Breast epithelium (tissue), 3 donors: ENCODE results near the gene QSER1.
"Not testable (repeated sequence)": the region's sequence is repeated elsewhere in the genome, so short reads cannot be mapped to it uniquely, and the experiment has no call there.

Experiments
- POLR2A ChIP-seq: fragments of 450-650 bp; IDR thresholded peaks from one replicate; pipeline ENCODE4 v1.6.1; 2016; ENCODE audit warnings: antibody characterized with exemption, mild to moderate bottlenecking, moderate library complexity
- TF ChIP-seq, protein P1 (sequence below), 3 donors: fragments of 450-650 bp; IDR thresholded peaks; one replicate each; pipeline ENCODE4 v1.5.1; 2016 to 2017; ENCODE audit warnings: antibody characterized with exemption in 3 of 3, mild to moderate bottlenecking in 3 of 3, moderate library complexity in 3 of 3

DNA sequence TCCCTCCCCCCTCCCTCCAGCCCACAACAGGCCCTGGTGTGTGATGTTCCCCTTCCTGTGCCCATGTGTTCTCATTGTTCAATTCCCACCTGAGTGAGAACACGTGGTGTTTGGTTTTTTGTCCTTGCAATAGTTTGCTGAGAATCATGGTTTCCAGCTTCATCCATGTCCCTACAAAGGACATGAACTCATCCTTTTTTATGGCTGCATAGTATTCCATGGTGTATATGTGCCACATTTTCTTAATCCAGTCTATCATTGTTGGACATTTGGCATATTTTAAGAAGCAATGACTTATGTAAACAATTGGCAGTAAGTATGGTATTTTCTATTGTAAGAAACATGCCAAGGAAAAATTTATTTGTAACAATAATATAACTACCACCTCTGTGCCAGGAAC, 43.6 kb downstream of the QSER1 start:
- TF ChIP-seq, protein P1, sequence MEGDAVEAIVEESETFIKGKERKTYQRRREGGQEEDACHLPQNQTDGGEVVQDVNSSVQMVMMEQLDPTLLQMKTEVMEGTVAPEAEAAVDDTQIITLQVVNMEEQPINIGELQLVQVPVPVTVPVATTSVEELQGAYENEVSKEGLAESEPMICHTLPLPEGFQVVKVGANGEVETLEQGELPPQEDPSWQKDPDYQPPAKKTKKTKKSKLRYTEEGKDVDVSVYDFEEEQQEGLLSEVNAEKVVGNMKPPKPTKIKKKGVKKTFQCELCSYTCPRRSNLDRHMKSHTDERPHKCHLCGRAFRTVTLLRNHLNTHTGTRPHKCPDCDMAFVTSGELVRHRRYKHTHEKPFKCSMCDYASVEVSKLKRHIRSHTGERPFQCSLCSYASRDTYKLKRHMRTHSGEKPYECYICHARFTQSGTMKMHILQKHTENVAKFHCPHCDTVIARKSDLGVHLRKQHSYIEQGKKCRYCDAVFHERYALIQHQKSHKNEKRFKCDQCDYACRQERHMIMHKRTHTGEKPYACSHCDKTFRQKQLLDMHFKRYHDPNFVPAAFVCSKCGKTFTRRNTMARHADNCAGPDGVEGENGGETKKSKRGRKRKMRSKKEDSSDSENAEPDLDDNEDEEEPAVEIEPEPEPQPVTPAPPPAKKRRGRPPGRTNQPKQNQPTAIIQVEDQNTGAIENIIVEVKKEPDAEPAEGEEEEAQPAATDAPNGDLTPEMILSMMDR (IDR thresholded peaks at IDR 0.05): not testable (repeated sequence)
- not testable (repeated sequence) for TF ChIP-seq POLR2A
